ENCODE measurements around the gene BABAM2.

GRCh38 chr2:28164280-28164801 is 273.8 kb downstream of the BABAM2 start:
- TF ChIP-seq, protein P1, sequence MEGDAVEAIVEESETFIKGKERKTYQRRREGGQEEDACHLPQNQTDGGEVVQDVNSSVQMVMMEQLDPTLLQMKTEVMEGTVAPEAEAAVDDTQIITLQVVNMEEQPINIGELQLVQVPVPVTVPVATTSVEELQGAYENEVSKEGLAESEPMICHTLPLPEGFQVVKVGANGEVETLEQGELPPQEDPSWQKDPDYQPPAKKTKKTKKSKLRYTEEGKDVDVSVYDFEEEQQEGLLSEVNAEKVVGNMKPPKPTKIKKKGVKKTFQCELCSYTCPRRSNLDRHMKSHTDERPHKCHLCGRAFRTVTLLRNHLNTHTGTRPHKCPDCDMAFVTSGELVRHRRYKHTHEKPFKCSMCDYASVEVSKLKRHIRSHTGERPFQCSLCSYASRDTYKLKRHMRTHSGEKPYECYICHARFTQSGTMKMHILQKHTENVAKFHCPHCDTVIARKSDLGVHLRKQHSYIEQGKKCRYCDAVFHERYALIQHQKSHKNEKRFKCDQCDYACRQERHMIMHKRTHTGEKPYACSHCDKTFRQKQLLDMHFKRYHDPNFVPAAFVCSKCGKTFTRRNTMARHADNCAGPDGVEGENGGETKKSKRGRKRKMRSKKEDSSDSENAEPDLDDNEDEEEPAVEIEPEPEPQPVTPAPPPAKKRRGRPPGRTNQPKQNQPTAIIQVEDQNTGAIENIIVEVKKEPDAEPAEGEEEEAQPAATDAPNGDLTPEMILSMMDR (IDR thresholded peaks at IDR 0.05; ENCODE audit: low read depth, low read length), result no peak
- TF ChIP-seq POLR2A (IDR thresholded peaks at IDR 0.05; ENCODE audit: extremely low read depth, insufficient read length), result no peak
- no peak for TF ChIP-seq MAX (IDR thresholded peaks at IDR 0.05; ENCODE audit: low read depth, low read length)
